IPS-NIHi11 (cell line): ENCODE data around the gene G3BP2.

ENCODE experiments used
- DNase-seq: peaks from one replicate; pipeline ENCODE4 v3.0.0; 2012; ENCODE audit warnings: mixed read lengths, low spot score

G3BP2 gene

DNA sequence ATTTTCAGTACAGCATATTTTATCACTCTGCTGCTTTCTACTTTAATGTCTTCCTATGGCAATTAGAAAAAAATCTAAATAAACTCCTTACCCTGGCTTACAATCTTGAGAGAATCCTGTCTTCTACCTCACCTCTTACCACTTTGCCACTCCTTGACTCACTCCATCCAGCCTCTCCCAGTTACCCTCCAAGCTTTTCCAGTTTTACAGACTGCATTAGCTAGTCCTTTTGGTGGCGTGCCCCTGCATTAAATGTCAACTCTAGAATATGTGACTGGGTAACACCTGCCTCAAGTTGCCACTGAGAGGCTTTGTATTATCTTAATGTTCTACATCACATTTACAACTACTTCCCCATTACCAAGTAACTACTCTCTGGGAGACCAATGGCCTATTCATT lies 35.4 kb downstream of the G3BP2 start:
- DNase-seq = no peak

DNA sequence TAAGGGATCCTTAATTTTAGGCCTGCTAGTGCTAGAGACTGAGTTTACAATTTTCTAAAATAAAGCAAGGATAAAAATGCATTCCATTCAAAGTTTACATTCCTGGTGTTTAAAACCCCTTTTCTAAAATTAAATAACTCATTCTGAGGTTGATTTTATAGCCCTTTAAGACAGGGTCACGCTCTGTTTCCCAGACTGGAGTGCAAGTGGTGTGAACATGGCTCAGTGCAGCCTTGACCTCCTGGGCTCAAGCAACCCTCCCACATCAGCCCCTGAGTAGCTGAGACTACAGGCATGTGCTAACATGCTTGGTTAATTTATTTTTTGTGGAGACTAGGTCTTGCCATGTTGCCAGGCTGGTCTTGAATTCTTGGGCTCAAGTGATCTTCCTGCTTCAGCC lies 36.0 kb downstream of the G3BP2 start:
- no peak for DNase-seq

DNA sequence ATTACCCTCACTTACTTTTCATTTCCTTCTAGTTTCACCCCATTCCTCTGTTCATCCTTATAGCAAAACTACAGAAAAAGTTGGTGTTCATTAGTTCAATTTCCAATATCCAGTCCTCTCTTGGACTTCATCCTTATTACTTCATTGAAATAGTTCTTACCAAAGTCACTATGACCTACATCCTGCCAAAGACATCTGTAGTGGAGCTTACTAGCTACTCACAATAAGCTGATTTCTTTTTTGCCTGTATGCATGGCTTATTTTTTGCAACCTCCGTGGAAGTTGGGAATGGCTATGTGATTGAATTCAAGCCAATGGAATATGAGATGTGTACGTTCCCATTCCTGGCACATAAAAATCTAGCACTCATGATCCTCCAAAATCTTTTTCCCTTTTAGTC lies 38.3 kb downstream of the G3BP2 start:
- no peak for DNase-seq

DNA sequence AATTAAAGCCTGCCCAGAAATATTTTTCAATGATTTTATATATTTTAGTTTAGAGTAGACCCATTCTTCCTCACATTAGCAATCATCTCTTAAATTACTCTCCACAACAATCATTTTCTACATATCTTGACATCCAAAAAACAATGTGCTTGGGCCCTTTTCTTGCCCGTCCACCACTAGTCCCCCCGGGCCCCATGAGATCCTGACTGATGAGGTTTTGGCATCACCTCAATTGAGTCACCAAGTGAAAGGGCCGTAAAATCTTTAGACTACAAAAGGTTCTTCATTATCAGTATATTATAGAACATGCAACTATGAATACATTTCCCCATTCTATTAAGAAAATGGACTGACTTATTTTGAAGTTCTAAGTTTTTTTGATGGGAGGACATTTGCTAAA lies 38.9 kb downstream of the G3BP2 start:
- DNase-seq = no peak

DNA sequence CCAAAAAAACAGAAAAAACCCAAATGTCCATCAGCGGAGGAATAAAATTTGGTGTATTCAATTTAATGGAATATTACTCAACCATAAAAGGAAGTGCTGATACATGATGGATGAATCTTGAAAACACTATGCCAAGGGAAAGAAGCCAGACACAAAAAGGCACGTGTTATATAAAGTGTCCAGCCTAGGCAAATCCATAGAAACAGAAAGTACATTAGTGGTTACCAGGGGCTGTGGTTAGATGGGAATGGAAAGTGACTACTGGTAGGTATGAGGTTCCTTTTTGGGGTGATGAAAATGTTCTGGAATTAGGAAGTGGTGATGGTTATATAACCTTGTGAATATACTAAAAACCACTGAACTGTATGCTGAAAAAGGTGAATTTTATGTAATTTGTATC lies 39.4 kb downstream of the G3BP2 start:
- DNase-seq = no peak

DNA sequence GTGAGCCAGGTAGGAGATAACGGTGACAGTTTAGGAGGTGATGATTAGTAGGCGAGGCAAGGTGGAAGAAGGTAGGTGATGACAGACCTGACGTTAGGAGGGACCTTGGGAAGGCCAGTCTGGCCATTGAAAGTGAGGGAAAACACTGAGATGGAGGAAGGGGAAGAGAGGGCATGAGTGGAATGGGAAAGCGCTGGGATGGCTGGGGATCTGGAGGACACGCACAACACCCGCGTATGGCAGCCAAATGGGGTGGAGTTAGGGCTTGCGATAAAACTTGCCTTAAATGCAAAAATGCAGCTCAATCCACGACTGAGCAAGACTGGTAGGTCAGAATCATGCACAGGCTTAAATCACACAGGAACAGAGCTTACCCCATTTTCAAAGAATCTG lies 42.3 kb downstream of the G3BP2 start:
- DNase-seq = peak; percentile 7

DNA sequence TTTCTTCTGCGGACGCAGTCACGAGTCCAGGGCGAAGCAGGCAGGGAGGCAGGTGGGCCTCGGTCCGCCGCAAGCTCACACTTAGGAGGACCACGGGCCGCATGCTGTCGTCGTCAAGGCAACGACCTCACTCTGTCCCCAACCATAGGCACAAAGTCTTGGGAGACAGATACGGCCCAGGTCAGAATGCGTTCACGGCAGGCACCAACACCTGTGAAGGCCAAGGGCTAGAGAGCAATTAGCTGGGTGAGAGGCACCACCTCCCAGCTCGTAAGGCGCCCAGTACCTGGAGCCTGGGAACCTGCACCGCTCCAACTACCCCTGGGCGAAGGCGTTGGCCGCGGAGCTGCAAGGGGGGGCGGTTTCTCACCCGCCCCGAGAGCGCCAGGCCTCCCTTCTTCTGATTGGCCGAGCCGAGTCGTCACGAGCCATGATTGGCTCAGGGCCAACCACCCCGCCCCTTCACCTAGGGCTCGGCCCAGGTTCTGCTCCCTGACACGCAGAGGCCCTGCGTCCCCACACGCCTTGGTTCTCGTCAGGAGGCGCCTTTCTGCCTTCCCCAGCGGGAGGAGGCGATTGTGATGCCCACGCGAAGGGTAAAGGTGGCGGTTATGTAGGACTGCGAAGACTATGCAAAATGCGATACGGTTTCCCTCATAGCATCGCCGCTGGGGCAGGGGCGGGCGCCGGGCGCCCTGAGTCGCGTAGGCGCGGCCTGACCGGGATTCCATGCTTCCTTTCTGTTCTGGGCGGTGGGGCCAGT lies 42.9 kb downstream of the G3BP2 start, which contains the start of gene CDKL2:
Gene CDKL2 (minus strand): TSS at position 355 of the 763 bp plus-strand sequence. CDS start 4,540 bp downstream, outside the sequence.
- peak; percentile 97 for DNase-seq

DNA sequence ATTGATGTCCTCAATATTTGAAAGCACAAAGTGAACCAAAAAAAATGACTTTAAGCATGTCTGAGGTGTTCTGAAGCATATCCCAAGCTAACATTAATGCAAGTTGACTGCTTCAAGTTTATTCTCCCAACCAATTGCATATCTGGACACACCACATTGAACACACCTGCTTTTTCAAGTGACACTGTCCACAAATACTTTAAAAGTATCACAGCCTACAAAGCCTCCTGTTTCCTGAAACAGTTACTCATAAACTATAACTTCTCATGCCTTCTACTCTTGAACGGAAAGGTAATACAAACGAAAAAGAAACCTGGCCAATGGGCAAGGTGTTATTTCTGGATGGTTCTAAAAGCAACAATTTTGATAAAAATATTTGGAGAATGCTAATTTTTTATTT lies 44.0 kb downstream of the G3BP2 start:
- no peak for DNase-seq

DNA sequence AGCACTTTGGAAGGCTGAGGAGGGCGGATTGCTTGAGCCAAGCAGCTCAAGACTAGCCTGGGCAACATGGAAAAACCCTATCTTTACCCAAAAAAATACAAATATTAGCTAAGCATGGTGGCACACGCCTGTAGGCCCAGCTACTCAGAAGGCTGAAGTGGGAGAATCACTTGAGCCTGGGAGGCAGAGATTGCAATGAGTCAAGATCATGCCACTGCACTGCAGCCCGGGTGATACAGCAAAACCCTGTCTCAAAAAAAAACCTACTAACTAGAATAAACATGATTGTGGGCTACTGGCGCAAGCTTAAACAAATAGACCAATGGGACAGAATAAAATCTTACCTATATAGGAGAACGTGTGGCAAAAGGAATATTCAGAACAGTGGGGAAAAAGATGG lies 50.2 kb downstream of the G3BP2 start:
- no peak for DNase-seq

DNA sequence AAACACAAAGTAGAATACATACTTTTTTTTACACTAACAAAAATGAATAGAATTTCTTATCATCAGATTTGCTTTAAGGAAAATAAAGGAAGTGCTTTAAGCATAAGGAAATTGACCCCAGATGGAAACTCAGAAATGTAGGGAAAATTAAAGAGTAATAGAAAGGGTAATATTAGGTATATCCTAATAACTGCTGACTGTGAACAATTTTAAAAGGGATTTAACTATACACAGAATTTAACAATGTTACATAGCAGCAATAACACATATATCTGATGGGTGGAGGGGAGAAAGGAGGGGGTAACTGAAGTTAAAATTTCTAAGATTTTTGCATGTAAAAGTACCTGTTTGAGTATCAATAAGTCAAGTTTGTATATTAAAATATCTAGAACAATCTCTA lies 51.5 kb downstream of the G3BP2 start:
- no peak for DNase-seq

DNA sequence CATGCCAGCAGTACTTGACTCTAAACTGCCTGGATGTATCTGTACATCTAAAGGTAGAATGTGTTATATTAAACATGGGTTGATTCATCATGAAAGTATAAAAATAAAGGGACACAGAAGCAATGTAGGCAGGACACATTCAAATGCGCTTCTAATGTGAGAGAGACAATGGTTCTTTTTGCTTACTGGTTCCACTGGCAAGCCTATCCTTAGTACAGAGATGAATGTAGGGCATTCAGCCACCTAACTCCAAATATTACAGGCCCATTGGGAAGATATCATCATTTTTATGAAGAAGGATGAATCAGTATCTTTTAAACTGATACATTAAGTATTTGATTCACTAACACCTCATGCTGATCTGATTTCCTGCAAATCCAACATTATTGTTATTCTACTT lies 60.9 kb downstream of the G3BP2 start:
- no peak for DNase-seq

DNA sequence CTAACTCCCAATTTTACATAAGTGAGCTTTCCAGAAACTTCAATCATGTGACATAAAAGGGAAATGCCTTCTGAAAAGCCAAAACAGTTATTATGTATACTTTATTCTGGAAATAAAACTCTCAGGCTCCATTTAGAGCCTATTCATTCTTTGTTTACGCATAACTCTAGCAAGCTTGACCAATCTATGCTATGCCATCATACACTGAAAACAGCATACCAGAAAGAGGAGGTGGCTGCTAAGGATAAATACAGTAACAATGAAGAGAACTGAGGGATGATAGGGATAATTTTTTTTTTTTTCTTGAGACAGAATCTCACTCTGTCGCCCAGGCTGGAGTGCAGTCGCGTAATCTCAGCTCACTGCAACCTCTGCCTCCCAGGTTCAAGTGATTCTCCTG lies 67.3 kb downstream of the G3BP2 start:
- DNase-seq = no peak

DNA sequence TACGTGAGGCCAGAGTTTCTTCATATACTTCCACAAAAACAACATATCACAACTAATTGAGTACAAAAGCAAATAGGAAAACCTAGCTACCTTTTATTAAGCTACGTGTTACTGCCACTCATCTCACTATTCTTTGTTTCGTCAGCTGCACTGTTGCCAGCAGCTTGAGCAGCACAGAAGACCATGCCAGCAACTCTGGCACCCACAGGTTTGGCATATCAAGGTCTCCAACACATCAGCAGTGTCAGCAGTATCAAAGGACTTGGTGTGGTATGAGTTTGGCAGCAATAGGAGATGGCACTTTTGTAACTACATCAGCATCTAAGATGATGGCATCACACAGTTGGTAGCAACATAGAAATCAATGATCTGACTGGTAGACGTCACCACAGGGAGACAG lies 73.6 kb downstream of the G3BP2 start:
- no peak for DNase-seq

DNA sequence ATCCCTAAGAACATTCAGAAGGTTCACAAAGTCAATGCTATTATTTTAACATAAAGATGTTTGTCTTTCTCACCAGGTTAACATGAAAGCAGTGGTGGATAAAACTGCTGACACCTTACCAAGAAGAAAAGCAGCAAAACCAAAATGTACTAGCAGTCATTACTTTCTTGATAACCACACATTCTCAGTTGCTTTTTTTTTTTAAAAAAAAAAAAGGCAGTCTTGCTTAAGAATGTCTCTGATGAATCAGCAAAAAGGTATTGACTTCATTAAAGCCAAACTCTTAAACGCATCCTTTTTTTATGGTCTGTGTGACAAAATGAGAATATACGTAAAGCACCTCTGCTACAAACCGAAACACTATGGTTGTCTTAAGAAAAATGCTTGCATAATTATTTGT lies 74.8 kb downstream of the G3BP2 start:
- no peak for DNase-seq

DNA sequence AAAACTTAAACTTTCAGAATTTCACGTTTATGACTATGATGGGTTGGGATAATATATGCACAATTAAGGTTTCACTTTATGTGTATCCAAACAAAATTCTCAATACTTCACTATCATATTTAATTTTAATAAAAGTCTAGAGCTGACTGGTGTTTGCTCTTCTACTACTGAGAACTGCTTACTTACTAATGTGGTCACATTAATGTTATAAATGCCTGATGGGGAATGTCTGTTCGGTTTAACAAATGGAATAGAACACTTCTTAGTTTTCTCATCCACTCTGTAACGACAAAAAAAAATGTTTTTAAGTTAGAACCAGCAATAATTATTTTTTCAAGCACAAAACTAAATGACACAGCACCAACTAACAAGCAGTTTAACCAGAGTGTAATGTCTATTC lies 77.2 kb downstream of the G3BP2 start:
- no peak for DNase-seq

DNA sequence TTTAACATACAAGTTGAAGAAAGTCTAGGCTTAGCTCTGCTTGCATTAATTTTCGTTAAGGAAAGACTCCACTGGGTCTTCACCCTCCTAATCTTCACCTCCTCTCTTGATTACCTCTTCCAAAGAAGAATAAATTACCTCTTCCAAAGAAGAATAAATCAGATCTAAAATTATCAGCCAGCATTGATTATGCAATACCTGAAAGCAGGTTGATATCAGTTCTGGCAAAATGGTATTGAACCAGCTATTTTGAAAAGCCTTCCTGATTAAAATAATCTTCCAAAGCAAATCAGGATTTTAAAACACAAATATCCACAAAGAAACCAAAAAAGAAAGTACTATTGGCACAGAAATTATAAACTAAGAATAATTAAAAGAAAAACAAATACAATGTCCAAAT lies 79.8 kb downstream of the G3BP2 start:
- DNase-seq = no peak
